GM18867 (cell line): ENCODE results near the gene MCC.

Source experiments
- ATAC-seq: cut with Tn5 transposase; IDR thresholded peaks from one replicate; pipeline ENCODE4 v1.9.1; 2021; ENCODE audit warnings: mild to moderate bottlenecking, moderate library complexity; ENCODE audit not compliant: unreplicated experiment

The MCC gene

DNA sequence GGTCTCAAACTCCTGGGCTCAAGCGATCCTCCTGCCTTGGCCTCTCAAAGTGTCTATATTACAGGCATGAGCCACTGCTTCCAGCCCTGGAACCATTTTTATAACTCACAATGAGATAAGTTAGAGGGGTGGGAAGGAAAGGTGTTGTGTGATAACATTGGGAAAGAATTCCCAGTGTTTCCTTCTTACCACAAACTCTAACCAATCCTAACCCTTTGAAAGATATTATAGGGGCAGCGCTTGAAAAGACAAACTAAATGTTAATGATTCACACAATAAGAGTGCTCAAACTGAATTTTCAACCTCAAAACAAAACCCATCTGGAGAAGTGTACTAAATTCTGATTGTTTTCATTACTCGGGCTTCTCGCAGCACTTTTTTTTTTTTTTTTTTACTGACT, 163.2 kb downstream of the MCC start:
- no peak for ATAC-seq

- no peak for ATAC-seq
Observed at GRCh38 chr5:113321276-113321675, 167.0 kb downstream of the MCC start.

GRCh38 chr5:113320273-113320780, 167.9 kb downstream of the MCC start:
- ATAC-seq = peak; percentile 91

DNA sequence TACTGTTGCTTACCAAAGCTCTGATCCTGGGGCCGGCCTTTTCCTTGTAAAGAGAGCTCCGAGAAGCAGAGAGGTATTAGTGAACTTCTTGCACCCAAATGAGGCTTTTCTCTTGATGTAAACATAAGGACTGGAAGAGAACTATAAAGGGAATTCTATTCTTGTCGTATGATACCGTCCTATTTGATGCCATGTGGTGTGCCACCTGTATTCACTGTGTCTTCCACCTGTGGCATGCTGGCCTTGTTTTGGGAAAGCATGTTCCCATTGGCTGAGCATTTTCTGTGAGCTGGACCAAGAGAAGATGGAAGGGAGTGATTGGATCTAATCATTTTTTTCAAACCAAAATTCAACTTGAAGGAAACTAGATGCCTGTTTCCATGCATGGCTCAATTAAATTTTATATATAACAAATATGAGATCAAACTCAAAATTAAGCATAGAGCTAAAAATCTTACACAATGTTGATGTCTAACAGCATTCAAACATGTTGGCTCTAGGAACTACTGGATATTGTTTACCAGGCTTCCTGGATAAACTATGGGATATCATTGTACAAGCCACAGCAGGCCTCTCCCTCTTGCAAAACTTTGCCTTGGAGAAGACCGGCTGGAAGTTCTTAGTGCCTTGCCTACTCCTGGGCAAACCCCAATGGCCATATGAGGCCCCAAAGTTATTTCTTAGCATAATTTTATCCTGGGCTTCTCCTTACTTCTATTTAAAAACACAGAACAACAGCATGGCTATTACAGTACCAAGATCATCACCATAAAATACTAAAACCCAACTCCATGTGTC, 168.8 kb downstream of the MCC start:
- ATAC-seq = no peak

- ATAC-seq = no peak
Observed at GRCh38 chr5:113317636-113318035, 170.6 kb downstream of the MCC start.

DNA sequence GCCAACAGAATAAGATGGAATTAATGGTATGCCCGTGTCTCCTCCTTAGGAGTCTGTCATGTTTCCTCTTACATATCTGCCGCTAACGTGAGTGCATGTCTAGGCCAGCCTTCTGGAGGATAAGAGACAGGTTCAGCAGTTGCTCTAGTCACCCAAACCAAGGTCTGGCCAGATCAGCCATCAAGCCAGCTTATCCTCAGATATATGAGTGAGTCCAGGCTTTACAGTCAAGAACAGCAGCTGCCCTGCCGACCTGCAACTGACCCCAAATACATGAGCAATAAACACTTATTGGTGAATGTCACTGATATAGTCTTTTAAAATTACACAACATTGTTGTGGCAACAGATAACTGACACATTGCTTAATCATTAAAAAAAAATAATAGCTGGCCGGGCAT, 177.0 kb downstream of the MCC start:
- ATAC-seq = no peak

GRCh38 chr5:113302120-113302519, 186.1 kb downstream of the MCC start:
- no peak for ATAC-seq

- no peak for ATAC-seq
Observed at GRCh38 chr5:113299591-113299990, 188.7 kb downstream of the MCC start.

DNA sequence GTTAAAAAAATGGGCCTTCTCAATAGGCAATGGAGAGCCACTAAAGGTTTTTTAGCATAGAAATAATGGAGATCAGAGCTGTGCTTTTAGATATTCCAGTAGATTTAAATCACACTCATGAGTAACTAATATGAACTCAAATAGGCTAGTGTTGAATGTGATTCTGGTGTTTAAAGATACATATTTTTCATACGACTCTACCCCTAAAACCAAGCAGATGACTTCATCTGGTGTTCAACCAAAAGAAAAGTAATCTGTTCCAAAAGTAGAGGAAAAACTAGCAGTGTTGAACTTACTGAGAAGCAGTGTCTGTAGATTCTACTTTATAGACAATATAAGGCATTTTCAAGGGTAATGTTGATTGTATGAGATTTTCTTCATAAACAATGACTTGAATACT, 191.6 kb downstream of the MCC start:
- no peak for ATAC-seq

DNA sequence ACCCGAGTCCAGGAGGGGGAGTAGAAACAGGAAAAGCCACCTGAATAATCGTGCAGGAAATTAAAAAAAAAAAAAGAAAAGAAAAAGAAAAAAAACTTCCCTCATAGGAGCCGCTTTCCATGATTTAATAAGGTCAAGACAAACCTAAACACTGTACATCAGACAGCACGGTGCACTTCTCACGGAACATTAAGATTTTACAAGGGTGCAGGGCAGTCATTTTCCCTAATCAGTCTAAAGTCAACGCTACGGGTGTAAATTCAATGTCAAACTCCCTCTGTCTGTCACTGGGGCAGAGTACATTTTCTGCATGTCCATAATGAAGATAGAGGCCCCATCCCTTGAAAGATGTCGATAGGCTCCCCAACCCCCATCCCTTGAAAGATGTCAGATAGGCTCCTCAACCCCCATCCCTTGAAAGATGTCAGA, 193.1 kb downstream of the MCC start:
- ATAC-seq = no peak

- peak; percentile 97 for ATAC-seq
Observed at GRCh38 chr5:113294311-113295110, 193.7 kb downstream of the MCC start.

DNA sequence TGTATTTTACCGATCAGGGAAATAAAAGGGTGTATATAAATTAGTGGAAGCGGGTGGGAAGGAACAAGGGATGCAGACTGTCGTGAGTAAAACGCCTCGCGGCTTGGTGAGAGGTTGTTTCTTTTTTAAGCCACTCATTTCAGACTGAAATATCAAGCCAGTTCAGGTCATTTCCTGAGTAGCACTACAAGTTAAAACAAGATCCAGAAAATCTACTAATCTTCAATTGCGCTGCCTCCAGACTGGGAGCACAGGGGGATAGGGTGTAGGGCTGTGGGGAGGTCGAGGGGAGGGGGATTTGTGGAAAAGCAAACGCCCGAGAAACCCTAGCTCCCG, 194.3 kb downstream of the MCC start:
- peak; percentile 33 for ATAC-seq

DNA sequence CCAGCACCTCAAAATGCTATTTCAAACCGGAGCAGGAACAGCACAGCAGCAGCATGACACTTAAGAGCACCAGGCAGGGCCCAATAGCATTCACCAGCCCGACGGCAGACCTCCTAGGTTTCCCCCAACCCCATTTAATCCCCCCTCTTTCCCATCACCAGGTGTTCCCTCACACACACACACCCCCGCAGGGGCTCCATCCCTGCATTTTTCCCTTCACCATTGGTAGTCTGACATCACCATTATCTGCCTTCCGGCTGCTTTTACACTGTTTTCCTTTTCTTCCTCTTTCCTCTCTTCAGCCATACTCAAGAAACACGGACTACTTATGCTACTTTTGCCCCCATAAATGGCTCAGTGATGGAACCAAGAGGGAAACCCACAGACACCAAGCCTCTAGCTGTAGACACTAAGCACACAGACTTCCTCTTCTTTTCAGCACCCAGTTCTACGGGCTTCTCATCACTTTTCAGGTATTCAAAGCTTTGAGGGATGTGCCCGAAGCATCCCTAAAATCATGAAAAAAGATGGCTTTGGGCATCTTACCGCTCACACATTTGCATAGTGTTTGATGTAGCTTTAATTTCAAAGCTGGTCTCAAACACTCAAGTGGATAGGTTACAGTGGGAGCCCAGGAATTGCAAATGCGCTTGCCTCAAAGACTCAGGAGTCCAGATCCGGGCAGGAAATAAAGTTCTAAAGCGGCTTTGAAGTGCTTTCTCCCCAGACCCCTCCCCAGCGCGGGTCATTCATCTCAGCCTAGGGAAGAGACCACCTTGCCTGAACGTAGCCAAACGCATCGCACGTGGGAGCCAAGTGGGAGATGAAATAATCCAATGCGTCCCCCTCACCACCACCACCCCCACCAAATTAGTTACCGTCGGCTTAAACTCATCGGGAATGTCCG, 194.9 kb downstream of the MCC start:
- ATAC-seq = no peak

GRCh38 chr5:113292462-113292861, 195.8 kb downstream of the MCC start:
- ATAC-seq = no peak

- ATAC-seq = no peak
Observed at GRCh38 chr5:113283558-113283957, 204.7 kb downstream of the MCC start.

GRCh38 chr5:113282472-113282871, 205.8 kb downstream of the MCC start:
- ATAC-seq = no peak

DNA sequence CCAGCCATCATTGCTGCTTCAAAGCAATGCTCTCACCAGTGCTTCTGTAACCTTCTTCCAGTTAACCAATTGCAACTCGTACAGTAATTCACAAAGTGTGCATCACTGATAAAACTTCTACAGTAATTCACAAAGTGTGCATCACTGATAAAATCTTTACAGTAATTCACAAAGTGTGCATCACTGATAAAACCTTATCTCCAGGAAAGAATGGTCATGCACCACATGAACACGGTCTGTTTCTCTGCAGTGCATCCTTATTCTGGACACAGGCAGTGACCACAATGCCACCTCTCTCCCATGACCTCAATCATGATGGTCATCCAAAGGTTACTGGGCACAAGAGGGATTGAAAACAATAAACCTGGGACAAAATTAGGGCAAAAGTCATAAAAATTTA, 207.1 kb downstream of the MCC start:
- no peak for ATAC-seq

DNA sequence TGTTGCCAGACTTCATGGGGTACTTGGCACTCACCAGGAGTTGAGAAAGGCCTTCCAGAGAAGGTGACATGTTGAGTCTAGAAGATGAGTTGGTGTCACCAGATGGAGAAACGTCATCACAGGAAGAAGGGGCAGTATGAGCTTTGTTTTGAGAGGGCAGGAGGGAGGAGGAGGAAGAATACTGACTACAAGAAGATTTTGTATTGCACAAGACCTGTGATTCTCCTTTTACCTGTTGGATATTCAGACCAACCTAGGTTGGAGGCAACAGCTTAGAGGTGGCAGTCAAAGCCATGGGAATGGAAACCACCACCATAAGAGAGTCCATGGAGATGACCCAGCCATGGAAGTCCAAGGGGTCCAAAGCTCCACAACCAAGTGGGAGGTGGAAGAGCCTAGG, 207.7 kb downstream of the MCC start:
- no peak for ATAC-seq

GRCh38 chr5:113278976-113279375, 209.3 kb downstream of the MCC start:
- no peak for ATAC-seq

DNA sequence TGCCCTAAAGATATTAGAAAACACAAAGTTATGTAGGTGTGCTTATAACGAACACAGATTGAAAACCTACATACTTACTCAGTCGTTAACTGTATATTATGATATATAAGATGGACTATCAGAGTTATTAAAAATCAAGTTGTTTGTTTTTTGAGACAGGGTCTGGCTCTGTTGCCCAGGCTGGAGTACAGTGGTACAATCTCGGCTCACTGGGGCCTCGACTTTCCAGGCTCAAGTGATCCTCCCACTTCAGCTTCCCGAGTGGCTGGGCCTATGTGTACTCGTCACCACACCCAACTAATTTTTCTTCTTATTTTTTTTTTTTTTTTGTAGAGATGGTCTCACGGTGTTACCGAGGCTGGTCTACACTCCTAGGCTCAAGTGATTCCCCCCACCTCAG, 211.8 kb downstream of the MCC start:
- no peak for ATAC-seq

GRCh38 chr5:113276001-113276400, 212.3 kb downstream of the MCC start:
- ATAC-seq = no peak
